AG08396 (cell line): ENCODE results near the gene CLTRN.
"Not testable (repeated sequence)": the region's sequence is repeated elsewhere in the genome, so short reads cannot be mapped to it uniquely, and the experiment has no call there.

Experiments used
- DNase-seq: peaks from one replicate; pipeline ENCODE4 v3.0.0; 2012; ENCODE audit warnings: low spot score, mixed read lengths

The CLTRN gene, protein sequence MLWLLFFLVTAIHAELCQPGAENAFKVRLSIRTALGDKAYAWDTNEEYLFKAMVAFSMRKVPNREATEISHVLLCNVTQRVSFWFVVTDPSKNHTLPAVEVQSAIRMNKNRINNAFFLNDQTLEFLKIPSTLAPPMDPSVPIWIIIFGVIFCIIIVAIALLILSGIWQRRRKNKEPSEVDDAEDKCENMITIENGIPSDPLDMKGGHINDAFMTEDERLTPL

DNA sequence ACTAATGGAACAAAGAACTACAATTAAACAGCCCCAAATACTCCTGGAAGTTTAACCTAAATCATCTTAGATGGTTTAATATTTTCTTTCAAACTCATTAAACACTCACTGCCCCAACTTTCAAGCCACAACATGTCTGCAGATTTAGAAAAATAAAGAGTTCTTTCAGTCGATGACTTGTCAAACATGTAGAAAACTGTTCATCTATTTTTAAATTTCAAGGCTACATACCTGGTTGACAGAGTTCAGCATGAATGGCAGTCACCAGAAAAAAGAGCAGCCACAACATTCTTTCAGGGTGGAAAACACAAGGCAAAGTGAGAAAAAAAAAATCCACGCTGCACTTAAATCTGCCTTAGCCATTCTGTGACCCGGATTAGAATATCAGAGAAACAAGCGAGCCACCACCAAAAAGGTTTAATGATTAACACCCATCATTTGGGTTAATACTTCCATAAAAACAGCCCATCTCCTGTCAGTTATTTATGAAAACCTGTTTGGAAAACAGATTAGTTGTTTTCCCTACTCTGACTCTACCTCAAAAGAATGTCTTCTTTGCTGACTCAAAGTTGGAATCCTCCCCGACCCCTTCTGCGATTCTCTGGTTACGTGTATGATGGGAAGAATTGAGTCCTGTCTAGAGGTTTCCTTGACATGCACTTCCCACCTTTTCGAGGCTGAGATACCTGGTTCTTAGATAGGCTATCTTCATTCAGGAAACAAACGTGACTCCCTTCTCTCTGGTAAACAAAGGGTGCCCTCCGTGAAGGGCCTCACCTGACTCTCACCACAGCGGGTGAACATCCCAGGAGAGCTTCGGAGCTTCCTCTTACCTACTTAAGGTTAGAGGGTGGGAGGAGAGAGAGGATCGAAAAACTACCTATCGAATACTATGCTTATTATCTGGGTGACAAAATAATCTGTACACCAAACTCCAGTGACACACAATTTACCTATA lies at the start of gene CLTRN:
TSS of gene CLTRN (minus strand) at position 319 of the 958 bp plus-strand sequence. CDS start at position 289, 30 bp downstream.
- no peak for DNase-seq

DNA sequence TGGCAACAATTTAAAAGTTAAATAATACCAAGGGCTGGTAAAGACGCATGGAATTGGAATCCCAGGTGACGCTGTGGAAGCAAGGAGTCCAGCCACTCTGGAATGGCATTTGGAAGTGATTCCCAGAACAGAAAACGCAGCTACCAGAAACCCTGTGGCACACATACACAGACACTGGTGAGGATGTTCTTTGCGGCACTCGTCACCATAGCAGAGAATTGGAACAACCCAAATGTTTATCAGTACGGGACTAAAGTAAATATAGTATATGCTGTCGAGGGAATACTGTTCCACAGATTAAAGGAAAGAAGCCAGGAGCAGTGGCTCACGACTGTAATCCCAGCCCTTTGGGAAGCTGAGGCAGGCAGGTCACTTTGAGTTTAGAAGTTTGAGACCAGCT lies 39.7 kb upstream of the CLTRN start:
- DNase-seq = not testable (repeated sequence)

DNA sequence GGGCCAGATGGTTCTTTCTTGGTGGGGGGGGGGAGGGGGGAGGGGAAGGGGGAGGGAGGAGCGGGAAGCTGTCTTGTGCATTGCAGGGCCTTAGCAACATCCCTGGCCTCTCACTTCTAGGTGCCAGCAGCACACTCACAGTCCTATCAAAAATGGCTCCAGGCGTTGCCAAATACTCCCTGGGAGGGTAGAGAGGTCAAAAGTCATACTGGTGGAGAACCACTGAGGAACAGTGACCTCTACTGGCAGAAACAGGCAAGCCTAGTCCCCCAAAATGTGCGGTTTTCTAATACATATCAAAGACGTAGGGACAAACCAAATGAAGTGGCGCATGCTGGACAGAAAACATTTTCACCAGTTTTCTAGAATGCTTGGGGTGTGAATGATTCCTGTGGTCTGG lies 39.2 kb upstream of the CLTRN start:
- DNase-seq = not testable (repeated sequence)

DNA sequence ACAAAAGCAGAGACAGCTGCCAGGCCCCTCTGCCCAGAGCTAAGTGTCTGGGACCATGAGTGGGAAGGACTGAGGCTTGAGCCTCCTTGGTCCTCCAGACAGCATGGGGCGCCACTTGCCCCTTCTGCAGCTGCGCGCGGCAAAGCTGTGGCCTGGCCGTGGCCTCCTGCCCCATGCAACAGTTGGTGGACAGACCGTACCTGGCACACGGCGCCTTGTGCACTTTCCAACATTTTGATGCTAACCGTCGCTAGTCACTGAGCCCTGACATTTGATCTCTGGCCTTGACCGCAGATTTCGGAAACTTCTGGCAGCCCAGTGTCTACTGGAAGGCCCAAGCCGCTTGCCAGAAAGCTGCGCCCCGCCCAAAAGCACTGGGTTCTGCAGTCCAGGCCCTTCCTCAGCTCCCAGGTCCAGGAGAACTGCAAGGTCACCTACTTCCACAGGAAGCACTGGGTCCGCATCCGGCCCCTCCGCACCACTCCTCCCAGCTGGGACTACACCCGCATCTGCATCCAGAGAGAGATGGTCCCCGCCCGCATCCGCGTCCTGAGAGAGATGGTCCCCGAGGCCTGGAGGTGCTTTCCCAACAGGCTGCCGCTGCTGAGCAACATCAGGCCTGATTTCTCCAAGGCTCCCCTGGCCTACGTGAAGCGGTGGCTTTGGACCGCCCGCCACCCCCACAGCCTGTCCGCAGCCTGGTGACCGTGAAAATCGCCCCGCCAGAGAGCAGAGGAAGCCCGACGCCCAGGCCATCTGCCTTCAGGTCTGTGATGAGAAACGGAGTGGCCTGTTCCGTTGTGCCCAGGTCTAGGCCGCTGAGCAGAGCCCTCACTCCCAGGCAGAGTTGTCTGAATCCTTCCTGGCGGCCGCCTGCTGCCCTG lies 38.1 kb upstream of the CLTRN start:
- DNase-seq = no peak

DNA sequence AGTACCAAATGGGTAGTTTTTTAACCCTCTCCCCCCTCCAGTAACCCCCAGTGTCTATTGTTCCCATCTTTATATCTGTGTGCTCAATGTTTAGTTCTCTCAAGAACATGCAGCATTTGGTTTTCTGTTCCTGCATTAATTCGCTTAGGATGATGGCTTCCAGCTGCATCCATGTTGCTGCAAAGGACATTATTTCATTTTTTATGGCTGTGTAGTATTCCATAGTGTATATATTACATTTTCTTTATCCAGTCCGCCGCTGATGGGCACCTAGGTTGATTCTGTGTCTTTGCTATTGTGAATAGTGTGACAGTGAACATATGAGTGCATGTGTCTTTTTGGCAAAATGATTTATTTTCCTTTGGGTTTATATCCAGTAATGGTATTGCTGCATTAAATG lies 31.9 kb upstream of the CLTRN start:
- no peak for DNase-seq

DNA sequence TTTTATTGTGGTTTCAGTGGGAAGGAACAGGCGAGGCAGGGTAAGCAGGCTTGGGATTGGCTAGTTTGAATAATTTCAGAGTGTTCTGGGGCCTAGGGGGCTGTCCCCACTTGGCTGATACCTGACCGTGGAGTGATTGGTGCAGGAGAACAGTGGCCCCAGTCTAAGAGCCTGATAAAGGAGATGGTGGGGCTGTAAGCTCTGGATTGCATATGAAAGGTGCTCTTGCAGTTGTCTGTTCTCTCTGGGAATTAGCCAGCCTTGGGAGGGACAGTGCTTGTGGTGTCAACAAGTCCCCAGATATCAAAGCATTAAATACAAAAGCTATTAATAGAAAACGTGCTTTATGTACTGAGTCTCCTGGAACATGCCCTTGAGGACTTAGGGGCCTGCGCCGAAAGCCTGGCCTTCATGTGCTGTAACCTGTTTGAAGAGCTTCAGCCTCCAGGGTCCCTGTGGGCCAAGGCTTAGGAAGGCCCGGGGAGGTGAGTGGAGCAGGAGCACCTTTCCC lies 30.4 kb upstream of the CLTRN start:
- DNase-seq = no peak

DNA sequence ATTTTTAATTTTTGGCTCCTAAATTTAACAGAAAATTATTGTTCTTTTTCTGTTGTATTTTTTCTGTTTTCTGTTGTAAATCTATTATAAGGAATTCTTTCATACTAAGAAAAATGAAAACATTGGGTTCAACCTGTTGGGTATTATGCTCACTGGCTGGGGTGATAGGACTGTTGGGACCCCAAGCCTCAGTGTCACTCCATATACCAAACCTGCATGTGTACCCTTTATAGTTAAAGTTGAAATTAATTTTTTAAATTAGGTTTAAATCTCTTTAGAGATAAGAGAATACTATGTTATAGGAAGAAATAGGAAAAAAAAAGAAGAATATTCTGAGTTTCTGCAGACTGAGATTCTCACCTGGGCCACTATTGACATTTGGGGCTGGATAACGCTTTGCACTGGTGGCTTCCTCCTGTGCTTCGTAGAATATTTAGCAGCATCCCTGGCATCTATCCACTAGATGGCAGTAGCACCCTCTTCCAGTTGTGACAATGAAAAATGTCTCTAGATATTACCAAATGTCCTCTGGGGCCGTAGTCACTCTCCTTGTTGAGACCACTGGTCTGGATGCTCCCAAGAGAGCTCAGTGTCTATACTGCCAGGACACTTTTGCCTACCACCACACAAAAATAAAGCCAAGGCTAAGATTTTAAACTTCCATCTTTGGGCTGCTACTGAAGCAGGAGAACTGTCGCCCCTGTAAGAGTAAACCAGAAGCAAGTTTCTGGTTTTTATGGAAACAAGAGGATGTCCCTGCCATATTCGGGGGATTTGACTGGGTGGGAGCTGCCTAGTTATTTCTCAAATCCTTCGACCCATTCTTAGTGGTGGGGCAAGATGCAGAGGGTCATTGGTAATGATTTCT lies 22.4 kb upstream of the CLTRN start:
- DNase-seq = peak; percentile 43

DNA sequence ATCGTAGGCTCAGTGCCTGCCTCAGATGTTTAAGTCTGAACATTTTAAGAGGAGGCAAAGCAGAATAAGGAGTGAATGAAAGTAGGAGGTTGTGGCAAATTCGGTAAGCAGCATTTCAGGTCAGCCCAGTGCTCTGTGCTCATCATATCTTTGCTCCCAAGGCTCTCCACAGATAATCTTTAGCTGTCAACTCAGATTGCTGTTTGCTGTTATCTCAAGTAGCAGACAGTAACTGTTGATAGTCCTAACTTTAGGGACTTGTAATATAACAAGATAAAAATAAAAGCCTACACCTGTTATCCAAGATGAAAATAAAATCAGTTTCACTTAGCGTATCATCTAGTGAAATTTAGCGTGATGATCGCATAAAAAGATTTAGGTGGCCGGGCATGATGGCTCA lies 18.6 kb upstream of the CLTRN start:
- DNase-seq = no peak

DNA sequence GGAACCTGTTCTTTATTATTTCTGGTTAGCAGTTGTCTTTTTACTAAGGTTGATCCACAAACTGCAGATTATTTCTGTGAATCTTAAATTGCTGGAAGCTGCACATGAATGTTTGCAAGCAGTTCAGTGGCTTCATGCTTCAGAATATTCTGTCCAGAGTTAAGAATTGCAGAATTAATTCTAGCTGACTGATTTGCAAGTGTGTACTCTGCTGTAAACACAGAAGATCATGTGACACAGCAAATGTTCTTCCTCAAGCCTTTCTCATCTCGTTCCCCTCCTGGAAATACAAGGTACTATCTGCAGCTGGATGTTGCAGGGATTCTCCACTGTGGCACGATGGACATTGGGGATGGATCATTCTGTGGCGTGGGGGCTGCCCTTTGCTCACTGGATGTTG lies 16.8 kb upstream of the CLTRN start:
- no peak for DNase-seq

DNA sequence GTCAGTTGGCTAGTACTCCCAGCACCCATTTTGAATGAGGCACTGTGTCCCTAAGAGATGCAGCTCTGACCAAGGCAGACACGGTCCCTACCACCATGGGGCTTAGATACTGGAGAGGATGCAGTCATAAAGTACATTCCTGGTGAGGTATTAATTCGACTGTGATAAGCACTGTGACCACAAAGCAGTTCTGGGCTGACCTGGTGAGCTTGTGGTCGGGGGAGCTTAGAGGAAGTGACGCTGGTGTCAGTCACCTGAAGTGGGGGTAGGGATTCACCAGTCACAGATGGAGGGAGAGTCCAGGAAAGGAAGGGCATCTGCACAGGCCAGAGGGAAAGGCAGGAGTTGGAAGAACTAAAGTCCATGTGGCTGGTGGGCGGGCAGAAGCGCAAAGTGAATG lies 15.8 kb upstream of the CLTRN start:
- no peak for DNase-seq

DNA sequence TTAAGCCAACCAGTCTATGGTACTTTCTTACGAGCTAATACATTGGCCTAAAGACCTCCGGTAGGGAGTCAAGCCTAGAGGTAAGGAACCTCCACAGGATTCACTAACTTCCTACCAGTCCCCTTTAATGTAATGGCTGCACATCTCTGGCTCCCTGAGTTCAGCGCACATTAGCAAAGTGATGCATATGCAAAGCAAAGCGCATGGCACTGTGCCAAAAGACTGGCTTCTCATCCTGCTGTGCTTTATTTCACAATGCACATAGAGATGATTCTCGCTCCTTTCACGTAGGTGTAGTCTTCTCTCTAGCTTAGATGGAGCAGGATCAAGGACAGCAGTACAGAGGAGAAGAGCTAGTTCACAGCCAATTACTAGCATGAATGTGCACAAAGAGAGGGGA lies 14.6 kb upstream of the CLTRN start:
- DNase-seq = no peak

DNA sequence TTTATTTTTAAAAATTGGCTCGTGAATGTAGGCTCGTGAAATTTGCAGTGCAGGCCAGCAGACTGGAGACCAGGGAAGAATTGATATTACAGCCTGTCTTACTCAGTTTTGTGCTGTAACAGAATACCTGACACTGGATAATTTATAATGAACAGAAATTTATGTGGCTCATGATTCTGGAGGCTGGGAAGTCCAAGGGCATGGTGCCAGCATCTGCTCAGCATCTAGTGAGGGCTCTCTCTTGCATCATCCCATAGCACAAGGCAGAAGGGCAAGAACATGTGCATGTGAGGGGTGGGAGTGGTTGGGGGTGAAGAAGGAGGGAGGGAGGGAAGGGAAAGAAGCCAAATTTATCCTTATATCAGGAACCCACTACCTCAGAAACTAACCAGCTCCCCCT lies 13.7 kb upstream of the CLTRN start:
- DNase-seq = no peak

DNA sequence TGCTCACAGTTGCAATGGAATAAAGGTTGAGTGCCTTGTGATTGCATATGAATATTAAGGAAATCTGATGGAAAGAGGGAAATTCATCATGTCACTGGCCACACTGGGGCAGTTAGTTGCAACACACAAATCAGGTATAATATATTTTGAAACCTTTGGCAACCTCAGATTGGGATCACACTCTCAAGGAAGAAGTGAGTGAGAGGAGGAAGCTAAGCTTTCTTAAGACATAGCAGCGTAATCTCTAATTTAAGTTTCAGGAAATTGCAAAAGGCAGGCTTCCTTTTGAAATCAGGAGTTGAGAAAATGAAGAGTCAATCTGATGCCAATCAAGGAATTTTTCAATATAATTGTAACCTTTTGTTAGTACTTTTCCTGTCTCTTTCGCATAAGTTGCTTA lies 12.3 kb upstream of the CLTRN start:
- no peak for DNase-seq

DNA sequence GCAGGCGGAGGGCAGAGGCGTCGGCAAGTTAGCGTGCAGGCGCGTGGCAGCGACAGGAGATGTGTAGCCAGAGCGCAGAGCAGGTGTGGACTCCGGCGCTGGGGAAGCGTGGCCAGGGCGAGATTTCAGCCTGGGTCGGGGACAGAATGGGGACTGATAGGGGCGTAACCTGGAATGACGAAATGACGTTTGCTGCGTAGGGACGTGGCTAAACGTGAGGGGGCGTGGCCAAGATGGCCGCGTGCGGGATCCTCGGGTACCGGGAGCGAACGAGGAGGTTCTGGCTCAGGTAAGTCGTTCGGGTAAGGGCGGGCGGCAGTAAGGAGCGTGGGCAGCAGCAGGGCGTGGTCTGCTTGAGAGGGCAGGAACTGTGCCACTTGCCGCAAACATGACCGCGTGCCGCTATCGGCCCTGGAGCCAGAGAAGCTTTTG lies 10.9 kb upstream of the CLTRN start:
- peak; percentile 76 for DNase-seq

DNA sequence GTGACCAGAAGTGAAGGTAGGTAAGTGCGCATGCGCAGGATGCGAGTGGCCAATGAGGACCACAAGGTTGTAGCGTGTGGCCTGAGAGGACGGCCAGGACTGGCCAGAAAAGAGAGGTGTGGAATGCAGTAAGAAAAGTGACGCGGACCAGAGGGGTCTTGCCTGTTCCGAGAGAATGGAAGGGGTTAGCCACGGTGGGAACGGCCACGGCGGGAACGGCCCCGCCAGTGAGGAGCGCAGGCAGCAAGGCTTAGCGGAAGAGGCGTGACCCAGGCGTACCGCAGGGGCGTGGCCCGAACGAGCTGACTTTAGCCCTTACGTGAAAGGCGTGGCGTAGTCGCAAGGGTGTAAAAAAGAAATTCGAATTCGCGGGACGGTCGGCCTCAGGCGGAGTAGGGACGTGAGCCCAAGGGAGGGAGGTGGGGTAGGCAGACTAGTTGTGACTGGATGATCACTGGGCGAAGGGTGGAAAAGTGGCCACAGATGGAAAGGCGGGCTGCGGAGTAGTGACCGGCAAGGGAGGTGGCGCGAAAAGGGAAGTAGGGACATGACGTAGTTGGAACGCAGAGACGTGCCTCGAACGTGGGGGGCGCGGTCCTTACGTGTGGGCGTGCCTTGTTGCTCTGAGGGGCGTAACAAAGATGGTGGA lies 10.4 kb upstream of the CLTRN start:
- peak; percentile 94 for DNase-seq

DNA sequence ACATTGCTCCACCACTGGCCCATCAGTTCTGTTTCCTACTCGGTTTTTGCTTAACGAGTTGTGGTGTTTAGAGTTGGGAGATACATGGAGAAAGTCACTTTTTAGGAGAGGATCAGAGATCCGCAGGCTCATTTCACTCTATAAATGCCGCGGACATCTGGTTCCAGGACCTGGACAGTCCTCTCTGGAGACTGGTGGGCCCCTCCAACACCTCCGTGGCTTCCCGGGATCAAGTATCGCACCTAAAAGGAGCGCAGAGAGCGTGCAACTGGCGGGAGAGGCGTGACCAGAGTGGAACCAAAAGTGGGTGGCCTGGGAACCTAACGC lies 9.9 kb upstream of the CLTRN start:
- no peak for DNase-seq

DNA sequence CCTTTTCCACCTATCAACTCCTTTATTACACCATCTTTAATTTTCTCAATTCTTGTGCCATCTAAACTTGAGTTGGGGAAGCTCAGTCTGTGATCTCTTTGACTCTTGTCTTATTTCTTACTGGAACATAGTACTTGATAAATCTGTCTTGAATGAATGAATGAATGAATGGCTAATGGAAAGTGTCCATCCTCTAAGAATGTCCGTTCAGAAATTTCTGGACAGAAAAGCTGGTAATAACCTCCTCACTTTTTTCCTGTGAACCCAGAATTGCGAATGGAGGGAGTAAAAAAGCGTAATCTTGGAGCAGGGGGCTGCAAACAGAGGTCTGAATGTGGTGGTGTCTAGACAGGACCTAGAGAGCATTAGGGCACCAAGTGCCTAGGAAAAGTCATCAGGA lies 9.4 kb upstream of the CLTRN start:
- no peak for DNase-seq

DNA sequence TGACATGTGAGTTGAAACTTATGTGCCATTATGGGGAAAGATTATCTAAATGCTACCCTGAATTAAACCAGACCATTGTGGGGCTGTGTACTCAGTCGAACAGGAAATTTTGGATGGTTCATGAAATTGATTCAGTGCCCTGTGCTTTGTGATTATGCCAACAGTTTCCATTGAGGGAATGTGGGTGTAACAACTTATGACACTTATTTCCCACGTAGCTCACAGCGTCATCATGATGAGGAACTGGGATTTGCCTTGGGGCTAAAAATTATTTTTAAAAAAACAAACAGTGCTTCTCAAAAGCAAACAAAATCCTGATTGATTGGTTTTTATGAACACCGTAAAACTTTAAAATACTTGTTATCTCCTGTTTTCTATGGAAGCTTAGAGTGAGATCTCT lies 8.3 kb upstream of the CLTRN start:
- DNase-seq = no peak

DNA sequence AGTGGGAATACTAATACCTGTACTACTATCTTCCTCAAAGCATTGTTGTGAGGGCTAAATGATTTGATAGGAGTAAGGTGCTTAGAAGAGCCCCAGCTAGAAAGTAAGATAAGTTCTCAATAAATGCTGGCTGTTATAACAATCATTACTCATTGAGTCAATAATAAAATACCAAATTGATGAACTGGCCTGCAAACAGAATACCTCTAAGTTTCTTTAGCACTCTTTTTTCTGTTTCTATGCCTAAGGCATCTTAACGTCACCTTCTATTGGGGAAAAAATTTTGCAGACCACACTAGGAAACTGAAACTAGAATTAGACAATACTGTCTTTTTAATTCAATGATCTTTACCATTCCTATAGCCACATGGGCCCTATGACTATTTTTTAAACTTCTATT lies 1.2 kb downstream of the CLTRN start:
- DNase-seq = no peak

DNA sequence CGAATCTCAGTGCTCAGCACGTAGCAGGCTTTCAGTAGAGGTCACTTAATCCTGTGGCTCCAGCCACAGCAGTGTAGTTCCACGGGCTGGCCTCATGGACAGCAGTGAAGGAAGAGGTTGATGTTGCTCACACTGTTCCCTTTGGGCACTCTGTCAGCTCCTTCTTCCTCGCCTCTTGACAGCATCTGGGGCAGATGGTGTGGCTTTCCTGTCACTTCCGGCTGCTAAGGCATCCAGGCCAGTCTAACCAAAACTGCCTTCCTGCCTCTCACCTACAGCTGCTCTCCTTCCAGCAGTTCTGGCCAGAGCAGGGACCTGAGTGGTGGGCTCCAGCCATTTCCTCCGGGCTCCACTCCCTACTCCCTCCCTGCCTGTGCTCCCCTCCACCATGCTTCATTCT lies 9.8 kb downstream of the CLTRN start:
- not testable (repeated sequence) for DNase-seq

DNA sequence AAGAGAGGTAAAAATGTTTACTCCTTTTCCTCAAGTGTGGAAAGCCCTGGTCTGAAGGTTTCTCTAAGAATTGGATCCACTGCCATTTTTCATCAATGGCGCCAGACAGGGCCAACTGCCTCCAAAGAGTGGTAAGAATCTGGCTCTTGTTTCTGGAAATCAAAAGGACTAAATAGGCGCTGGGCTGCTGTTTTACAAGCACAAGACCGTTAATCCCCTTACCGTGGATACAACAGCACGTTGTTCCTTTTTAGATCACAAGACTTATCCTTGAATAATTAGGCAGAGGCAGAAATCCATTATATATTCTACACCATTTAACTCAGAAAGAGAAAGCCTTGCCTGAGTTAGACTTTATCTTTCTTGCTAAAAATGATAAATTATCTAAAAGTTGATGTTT lies 10.6 kb downstream of the CLTRN start:
- DNase-seq = no peak
